ENCODE results near the gene CDH4. TPM values are rescaled to one million over a fixed set of nuclear protein-coding genes. Genes with fewer than 3 reads are reported as not detected.

CDH4 gene
- total and polyA plus RNA-seq, 2 of the 8 experiments (the other 6 are each of a cell fraction or from before 2014, with no cell fraction given), result 4.3 to 7.9 TPM

DNA sequence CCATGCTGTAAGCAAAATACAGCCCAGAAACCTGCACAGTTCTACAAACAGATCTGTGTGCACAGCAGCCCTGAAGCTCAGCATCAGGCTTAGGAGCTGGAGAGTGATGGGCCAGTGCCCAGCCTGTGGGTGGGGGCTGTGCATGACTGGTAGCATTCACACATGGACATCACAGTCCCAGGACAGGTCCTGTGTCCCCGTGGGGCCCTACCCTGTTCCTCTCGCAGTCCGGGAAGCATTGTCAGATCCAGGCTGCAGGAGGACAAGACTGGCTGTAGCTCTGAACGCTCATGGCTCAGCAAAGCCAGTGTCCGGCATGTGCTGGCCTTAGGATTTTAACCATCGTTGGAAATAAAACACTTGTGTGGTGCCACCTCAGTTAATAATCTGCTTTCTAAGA, 234.1 kb downstream of the CDH4 start:
- H2BK5ac ChIP-seq (ENCODE audit: low read depth, low read length), result no peak overlapping the region
- H3K27ac ChIP-seq (ENCODE audit: low read depth, low read length), result no peak overlapping the region
- DNase-seq (ENCODE audit: low read depth in 1 of 2, low spot score in 2 of 2) (no peak), FAIRE-seq (no peak)
- no peak overlapping the region for H3K56ac ChIP-seq (replicated peaks; ENCODE audit: insufficient read length, low read depth, low read length)
- no peaks in the 10 kb centered on the region; a peak in 1 of 7 replicates for H3K27me3 ChIP-seq (replicated peaks in 1 of 4; ENCODE audit: control insufficient read depth in 3 of 4, extremely low read depth in 1 of 4, insufficient read depth in 3 of 4, low read length in 3 of 4)
- H2AK5ac ChIP-seq (ENCODE audit: low read depth, low read length), result peak overlapping the region; percentile 60; the same call in 1 of the 2 replicates
- no peaks in the 10 kb centered on the region; a peak in 1 of 7 replicates for H3K4me1 ChIP-seq (replicated peaks in 1 of 4; ENCODE audit: control insufficient read depth in 3 of 4, insufficient read depth in 4 of 4, low read length in 3 of 4)
- no peaks in the 10 kb centered on the region for H3K79me1 ChIP-seq (ENCODE audit: low read depth, low read length)
- H2BK20ac ChIP-seq (ENCODE audit: low read length), result 0 out of 2 replicates have a peak overlapping the region, but pooled peaks have one; percentile 3
- ChIA-PET POLR2A (ENCODE audit: partially characterized antibody) (no interaction called here), CTCF (ENCODE audit: partially characterized antibody) (interaction anchor here (1.1 kb wide), 1 partner anchor 9 kb away, joined by 3 read pairs; no protein-coding TSS in a partner anchor)
- no peaks in the 10 kb centered on the region for H4K20me1 ChIP-seq (replicated peaks in 1 of 2; ENCODE audit: control insufficient read depth in 1 of 2, insufficient read depth in 2 of 2, low read length in 2 of 2)
- no peak overlapping the region for H2AFZ ChIP-seq (ENCODE audit: low read length)
- no peaks in the 10 kb centered on the region for H3K9me3 ChIP-seq (ENCODE audit: insufficient read depth in 2 of 2, low read depth in 1 of 2, low read length in 1 of 2)
- no peaks in the 10 kb centered on the region for H3K79me2 ChIP-seq (ENCODE audit: control insufficient read depth in 1 of 2, insufficient read depth in 2 of 2, low read length in 2 of 2)
- no peaks in the 10 kb centered on the region for H3K23me2 ChIP-seq (ENCODE audit: low read depth, low read length)
- H4K8ac ChIP-seq (ENCODE audit: extremely low read depth, insufficient read depth, low read length), result no peak overlapping the region
- H2BK15ac ChIP-seq (ENCODE audit: low read length), result peak overlapping the region; percentile 75; the same call in 1 of the 2 replicates
- H2BK120ac ChIP-seq (replicated peaks; ENCODE audit: low read depth, low read length), result no peak overlapping the region
- H3K14ac ChIP-seq (ENCODE audit: insufficient read length), result no peak overlapping the region
- no peaks in the 10 kb centered on the region for H3K36me3 ChIP-seq (ENCODE audit: control insufficient read depth in 2 of 4, insufficient read depth in 4 of 4, low read length in 3 of 4)
- no peak overlapping the region for H3K9ac ChIP-seq (replicated peaks in 1 of 4; ENCODE audit: extremely low read depth in 1 of 4, low read depth in 3 of 4, low read length in 3 of 4)
- H2BK12ac ChIP-seq (ENCODE audit: low read depth, low read length), result peak overlapping the region; percentile 90; the same call in 1 of the 2 replicates
- no peak overlapping the region for H3K23ac ChIP-seq (ENCODE audit: insufficient read length)
- no peak overlapping the region for H4K5ac ChIP-seq (ENCODE audit: insufficient read length, low read depth, low read length)
- H4K91ac ChIP-seq (replicated peaks; ENCODE audit: insufficient read length, low read length), result no peak overlapping the region
- no peak overlapping the region for H3K4me3 ChIP-seq (ENCODE audit: extremely low read depth in 1 of 4, insufficient read depth in 2 of 4, low read depth in 3 of 4, low read length in 4 of 4)
- no peak overlapping the region for H3K18ac ChIP-seq (ENCODE audit: extremely low read depth, low read length)
- H3K4ac ChIP-seq (replicated peaks; ENCODE audit: insufficient read length, low read depth, low read length), result no peak overlapping the region
- WGBS, 2 experiments (ENCODE audit: extremely low coverage in 1 of 2, insufficient coverage in 1 of 2, insufficient read length in 1 of 2, insufficient replicate concordance in 2 of 2, low coverage in 1 of 2, low lambda C conversion rate in 2 of 2, missing lambda C conversion rate in 1 of 2), result 98% methylated on average over 6 of the region's 6 CpGs; no CpG with 5 or more reads in 1 of the 2 experiments
- no peak overlapping the region for H3K4me2 ChIP-seq (ENCODE audit: insufficient read depth in 1 of 2, low read depth in 2 of 2, low read length in 2 of 2)
- TF ChIP-seq EGR1 (IDR thresholded peaks at IDR 0.05; ENCODE audit: borderline replicate concordance, low read depth, low read length) (no peak), CEBPB (IDR thresholded peaks at IDR 0.05; ENCODE audit: low read depth, low read length) (no peak), SIRT6 (IDR thresholded peaks at IDR 0.05; ENCODE audit: low read length) (no peak), JUND (IDR thresholded peaks at IDR 0.05; ENCODE audit: low read length) (no peak), POLR2AphosphoS5 (IDR thresholded peaks at IDR 0.05; ENCODE audit: low read depth, low read length) (no peak), CHD1 (IDR thresholded peaks at IDR 0.05; ENCODE audit: low read depth, low read length) (no peak), TAF7 (optimal IDR thresholded peaks at IDR 0.05; ENCODE audit: borderline replicate concordance, low read depth, low read length) (no peak), BACH1 (IDR thresholded peaks at IDR 0.05; ENCODE audit: low read length) (no peak), SRF (IDR thresholded peaks at IDR 0.05; ENCODE audit: low read depth, low read length) (no peak), TCF12 (IDR thresholded peaks at IDR 0.05; ENCODE audit: low read depth, low read length) (no peak), CBX5 (IDR thresholded peaks at IDR 0.05; ENCODE audit: low read depth, low read length) (no peak), CBX8 (IDR thresholded peaks at IDR 0.05; ENCODE audit: borderline replicate concordance, low read depth, low read length) (no peak)
- TF ChIP-seq, protein P1, sequence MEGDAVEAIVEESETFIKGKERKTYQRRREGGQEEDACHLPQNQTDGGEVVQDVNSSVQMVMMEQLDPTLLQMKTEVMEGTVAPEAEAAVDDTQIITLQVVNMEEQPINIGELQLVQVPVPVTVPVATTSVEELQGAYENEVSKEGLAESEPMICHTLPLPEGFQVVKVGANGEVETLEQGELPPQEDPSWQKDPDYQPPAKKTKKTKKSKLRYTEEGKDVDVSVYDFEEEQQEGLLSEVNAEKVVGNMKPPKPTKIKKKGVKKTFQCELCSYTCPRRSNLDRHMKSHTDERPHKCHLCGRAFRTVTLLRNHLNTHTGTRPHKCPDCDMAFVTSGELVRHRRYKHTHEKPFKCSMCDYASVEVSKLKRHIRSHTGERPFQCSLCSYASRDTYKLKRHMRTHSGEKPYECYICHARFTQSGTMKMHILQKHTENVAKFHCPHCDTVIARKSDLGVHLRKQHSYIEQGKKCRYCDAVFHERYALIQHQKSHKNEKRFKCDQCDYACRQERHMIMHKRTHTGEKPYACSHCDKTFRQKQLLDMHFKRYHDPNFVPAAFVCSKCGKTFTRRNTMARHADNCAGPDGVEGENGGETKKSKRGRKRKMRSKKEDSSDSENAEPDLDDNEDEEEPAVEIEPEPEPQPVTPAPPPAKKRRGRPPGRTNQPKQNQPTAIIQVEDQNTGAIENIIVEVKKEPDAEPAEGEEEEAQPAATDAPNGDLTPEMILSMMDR (IDR thresholded peaks at IDR 0.05; ENCODE audit: control extremely low read depth in 1 of 3, insufficient read depth in 1 of 3, low read depth in 1 of 3, low read length in 3 of 3), result no peak

Measured in H1 (cell line).